ENCODE results near the gene RPP40. TPM values are rescaled to one million over a fixed set of nuclear protein-coding genes. Genes with fewer than 3 reads are reported as not detected.

RPP40 gene
- 10 to 100 TPM in 1 of 6 experiments, 1 to 10 TPM in 5; 2.8 to 15.5 (median 5.5) TPM for total RNA-seq
- long read RNA-seq, partial matches to known transcripts = 1 of 2 reads
- long read RNA-seq, other reads (novel, unspliced or antisense) = 0 of 2 reads

DNA sequence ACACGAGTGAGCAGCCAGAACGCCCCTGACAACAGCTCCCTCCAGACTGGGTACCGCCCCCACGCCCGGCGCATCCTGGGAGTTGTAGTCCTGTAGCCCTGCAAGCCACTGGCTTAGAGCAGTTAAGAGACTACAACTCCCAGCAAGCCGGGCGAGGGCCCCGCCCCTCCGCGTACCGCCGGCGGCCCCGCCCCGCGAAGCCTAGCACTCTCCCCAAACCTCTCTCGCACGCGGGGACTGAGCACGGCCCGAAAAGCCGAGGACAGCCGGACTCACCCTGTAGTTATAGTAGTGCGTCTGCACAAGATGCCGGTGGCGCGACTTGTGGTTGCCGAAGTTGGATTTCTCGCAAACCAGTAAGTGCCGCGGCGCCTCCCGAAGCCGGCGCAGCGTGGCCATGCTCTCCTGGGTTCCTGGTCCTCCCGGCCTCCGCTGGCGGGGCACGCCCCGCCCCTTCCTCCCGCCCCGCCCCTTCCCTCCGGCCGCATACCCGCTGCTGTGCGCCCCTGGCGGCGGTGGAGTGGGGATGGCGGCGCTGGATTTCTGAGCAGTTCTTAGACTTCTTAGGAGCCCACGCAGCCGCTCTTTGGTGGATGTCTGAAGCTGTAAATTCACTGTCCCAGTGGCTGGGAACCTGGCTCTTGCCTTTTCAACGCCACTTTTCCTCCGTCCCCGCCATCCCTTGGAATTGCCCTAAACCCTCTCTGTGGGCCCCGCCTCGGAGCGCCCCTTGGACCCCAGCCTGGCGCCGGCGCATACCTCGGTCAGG lies at the start of gene RPP40:
Gene RPP40, minus strand, starts transcription at position 434 of the 769 bp plus-strand sequence. Its CDS starts 35 bp downstream, at position 399.
- DNase-seq (peak; percentile 97 to 98 (median 97)), ATAC-seq (peak; percentile 98 to 99 (median 98))
- H3K27ac ChIP-seq = peak within 1 kb of the TSS; percentile 58 to 79 (median 72)
- H3K9me3 ChIP-seq = no peaks in the 10 kb centered on the region
- intact Hi-C loops (cut with DNase I) = no loop called here
- 0% methylated on average over 12 of the region's 64 CpGs for WGBS (ENCODE audit: insufficient coverage, low coverage, low lambda C conversion rate, missing lambda C conversion rate)
- peak; percentile 32 for TF ChIP-seq POLR2A (IDR thresholded peaks at IDR 0.05)
- TF ChIP-seq, protein P1, sequence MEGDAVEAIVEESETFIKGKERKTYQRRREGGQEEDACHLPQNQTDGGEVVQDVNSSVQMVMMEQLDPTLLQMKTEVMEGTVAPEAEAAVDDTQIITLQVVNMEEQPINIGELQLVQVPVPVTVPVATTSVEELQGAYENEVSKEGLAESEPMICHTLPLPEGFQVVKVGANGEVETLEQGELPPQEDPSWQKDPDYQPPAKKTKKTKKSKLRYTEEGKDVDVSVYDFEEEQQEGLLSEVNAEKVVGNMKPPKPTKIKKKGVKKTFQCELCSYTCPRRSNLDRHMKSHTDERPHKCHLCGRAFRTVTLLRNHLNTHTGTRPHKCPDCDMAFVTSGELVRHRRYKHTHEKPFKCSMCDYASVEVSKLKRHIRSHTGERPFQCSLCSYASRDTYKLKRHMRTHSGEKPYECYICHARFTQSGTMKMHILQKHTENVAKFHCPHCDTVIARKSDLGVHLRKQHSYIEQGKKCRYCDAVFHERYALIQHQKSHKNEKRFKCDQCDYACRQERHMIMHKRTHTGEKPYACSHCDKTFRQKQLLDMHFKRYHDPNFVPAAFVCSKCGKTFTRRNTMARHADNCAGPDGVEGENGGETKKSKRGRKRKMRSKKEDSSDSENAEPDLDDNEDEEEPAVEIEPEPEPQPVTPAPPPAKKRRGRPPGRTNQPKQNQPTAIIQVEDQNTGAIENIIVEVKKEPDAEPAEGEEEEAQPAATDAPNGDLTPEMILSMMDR (IDR thresholded peaks at IDR 0.05) = peak; percentile 81 to 88 (median 84)
- no peaks in the 10 kb centered on the region for H3K27me3 ChIP-seq
- H3K36me3 ChIP-seq = peaks cover 0 to 9% (median under 1%) of the 10 kb centered on the region in 4 donors
- H3K4me1 ChIP-seq = no peaks in the 10 kb centered on the region
- peak within 1 kb of the TSS; percentile 79 to 93 (median 92) for H3K4me3 ChIP-seq

GRCh38 chr6:5053038-5053437 lies 49.2 kb upstream of the RPP40 start:
- intact Hi-C loops (cut with DNase I) = no loop called here
- no peaks in the 10 kb centered on the region for H3K36me3 ChIP-seq
- H3K4me1 ChIP-seq = no peaks in the 10 kb centered on the region
- no peaks in the 10 kb centered on the region for H3K27me3 ChIP-seq
- H3K9me3 ChIP-seq = peaks cover 0 to 8% (median 2%) of the 10 kb centered on the region in 4 donors
- no peak for TF ChIP-seq POLR2A (IDR thresholded peaks at IDR 0.05)
- TF ChIP-seq, protein P1 (IDR thresholded peaks at IDR 0.05) = no peak
- DNase-seq (no peak), ATAC-seq (peak in 3 of 4 donors; percentile 24 to 46 (median 38))
- peak overlapping the region in 1 of 3 donors; percentile 13 for H3K27ac ChIP-seq
- no peak overlapping the region for H3K4me3 ChIP-seq

GRCh38 chr6:5051394-5051793 lies 47.6 kb upstream of the RPP40 start:
- no peak for ATAC-seq
- intact Hi-C loops (cut with DNase I) = no loop called here
- Histone ChIP-seq H3K4me1 (no peaks in the 10 kb centered on the region), H3K27me3 (no peaks in the 10 kb centered on the region), H3K4me3 (no peak overlapping the region), H3K27ac (no peak overlapping the region), H3K9me3 (peaks cover 0 to 8% (median 2%) of the 10 kb centered on the region in 4 donors), H3K36me3 (no peaks in the 10 kb centered on the region)
- 70% methylated on average over 1 of the region's 1 CpG for WGBS (ENCODE audit: insufficient coverage, low coverage, low lambda C conversion rate, missing lambda C conversion rate)
- no peak for TF ChIP-seq POLR2A (IDR thresholded peaks at IDR 0.05)
- TF ChIP-seq, protein P1 (IDR thresholded peaks at IDR 0.05) = no peak
- no peak for DNase-seq

DNA sequence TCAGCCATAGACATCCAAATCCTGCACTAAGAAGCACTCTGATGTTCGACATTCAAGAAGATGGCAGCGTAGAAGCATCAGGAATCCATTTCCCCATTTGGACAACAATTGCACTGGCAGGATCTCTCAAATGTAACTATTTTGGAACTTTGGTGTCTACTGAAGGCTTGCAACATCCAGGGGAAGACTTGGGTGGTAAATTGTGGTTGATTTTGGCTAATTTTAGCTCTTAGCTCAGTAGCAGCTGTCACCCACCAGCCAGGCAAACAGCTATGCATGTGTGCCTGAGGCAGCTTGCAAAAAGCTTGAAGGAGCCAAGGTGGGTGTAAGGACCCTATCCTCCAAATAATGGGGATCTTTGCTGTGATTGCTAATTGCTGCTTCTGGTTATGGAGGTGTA lies 46.2 kb upstream of the RPP40 start:
- no peaks in the 10 kb centered on the region for H3K36me3 ChIP-seq
- H3K27ac ChIP-seq = no peak overlapping the region
- no peak overlapping the region for H3K4me3 ChIP-seq
- WGBS (ENCODE audit: insufficient coverage, low coverage, low lambda C conversion rate, missing lambda C conversion rate) = no CpG with 5 or more reads among the region's 2 CpGs
- H3K9me3 ChIP-seq = peaks cover 0 to 8% (median 2%) of the 10 kb centered on the region in 4 donors
- ATAC-seq (no peak), DNase-seq (no peak)
- intact Hi-C loops (cut with DNase I) = no loop called here
- no peaks in the 10 kb centered on the region for H3K27me3 ChIP-seq
- TF ChIP-seq, protein P1 (IDR thresholded peaks at IDR 0.05) = no peak
- no peak for TF ChIP-seq POLR2A (IDR thresholded peaks at IDR 0.05)
- no peaks in the 10 kb centered on the region for H3K4me1 ChIP-seq
